SK-N-SH treated with all-trans-retinoic acid at 6 μM for 48 hours (cell line): ENCODE data around the gene CDH16.

Source experiments
- ATAC-seq: fragments of 200-7000 bp; cut with Tn5 transposase; 3 replicates; pipeline ENCODE4 v1.9.1; 2020; ENCODE audit warnings: mild to moderate bottlenecking, moderate library complexity
- CREB5 ChIP-seq: fragments of 250-450 bp; sonication (Bioruptor Pico); IDR thresholded peaks from 2 replicates; pipeline ENCODE4 v1.5.1; 2020; ENCODE audit warnings: low read depth, mild to moderate bottlenecking, moderate library complexity
- CSDC2 ChIP-seq: fragments of 250-450 bp; sonication (Bioruptor Pico); IDR thresholded peaks from 2 replicates; pipeline ENCODE4 v1.5.0; 2020; ENCODE audit warnings: mild to moderate bottlenecking, moderate library complexity
- ESRRG ChIP-seq: fragments of 250-450 bp; sonication (Bioruptor Pico); IDR thresholded peaks from 2 replicates; pipeline ENCODE4 v1.6.1; 2021; ENCODE audit warnings: mild to moderate bottlenecking
- GLIS3 ChIP-seq: fragments of 250-450 bp; sonication (Bioruptor Pico); IDR thresholded peaks from 2 replicates; pipeline ENCODE4 v1.5.0; 2020; ENCODE audit warnings: mild to moderate bottlenecking, moderate library complexity
- ISL1 ChIP-seq: fragments of 250-450 bp; sonication (Bioruptor Pico); IDR thresholded peaks from 2 replicates; pipeline ENCODE4 v2.1.2; 2022; ENCODE audit warnings: mild to moderate bottlenecking, moderate library complexity
- OSR1 ChIP-seq: fragments of 250-450 bp; sonication (Bioruptor Pico); IDR thresholded peaks from 2 replicates; pipeline ENCODE4 v1.8.0; 2022; ENCODE audit warnings: moderate library complexity, mild to moderate bottlenecking, inconsistent platforms
- PATZ1 ChIP-seq: fragments of 250-450 bp; sonication (Bioruptor Pico); IDR thresholded peaks from 2 replicates; pipeline ENCODE4 v1.8.0; 2020; ENCODE audit warnings: mild to moderate bottlenecking, moderate library complexity, borderline replicate concordance
- PPARA ChIP-seq: fragments of 250-450 bp; sonication (Bioruptor Pico); IDR thresholded peaks from 2 replicates; pipeline ENCODE4 v1.5.0; 2020; ENCODE audit warnings: mild to moderate bottlenecking, borderline replicate concordance
- RARB ChIP-seq: fragments of 250-450 bp; sonication (Bioruptor Pico); IDR thresholded peaks from 2 replicates; pipeline ENCODE4 v1.8.0; 2021; ENCODE audit warnings: mild to moderate bottlenecking, moderate library complexity
- SNAI2 ChIP-seq: fragments of 250-450 bp; sonication (Bioruptor Pico); IDR thresholded peaks from 2 replicates; pipeline ENCODE4 v1.5.0; 2020; ENCODE audit warnings: mild to moderate bottlenecking, moderate library complexity
- TCF4 ChIP-seq: fragments of 250-450 bp; sonication (Bioruptor Pico); IDR thresholded peaks from 2 replicates; pipeline ENCODE4 v1.8.0; 2021; ENCODE audit warnings: mild to moderate bottlenecking, moderate library complexity, borderline replicate concordance
- TOX ChIP-seq: fragments of 250-450 bp; sonication (Bioruptor Pico); IDR thresholded peaks from 2 replicates; pipeline ENCODE4 v1.8.0; 2021; ENCODE audit warnings: mild to moderate bottlenecking, moderate library complexity, borderline replicate concordance
- TSHZ2 ChIP-seq: fragments of 250-450 bp; sonication (Bioruptor Pico); IDR thresholded peaks from 2 replicates; pipeline ENCODE4 v1.5.0; 2020; ENCODE audit warnings: mild to moderate bottlenecking, moderate library complexity
- ZFP3 ChIP-seq: fragments of 250-450 bp; sonication (Bioruptor Pico); IDR thresholded peaks from 2 replicates; pipeline ENCODE4 v1.5.0; 2020; ENCODE audit warnings: mild to moderate bottlenecking, moderate library complexity
- ZFP30 ChIP-seq: fragments of 450-650 bp; formaldehyde crosslinking; IDR thresholded peaks from 2 replicates; pipeline ENCODE4 v1.5.0; 2022; ENCODE audit warnings: mild to moderate bottlenecking, moderate library complexity
- ZNF565 ChIP-seq: fragments of 450-650 bp; formaldehyde crosslinking; conservative IDR thresholded peaks from 2 replicates; pipeline ENCODE4 v1.5.0; 2020; ENCODE audit warnings: low read depth, mild to moderate bottlenecking, moderate library complexity
- ZNF70 ChIP-seq: fragments of 450-650 bp; formaldehyde crosslinking; IDR thresholded peaks from 2 replicates; pipeline ENCODE4 v1.5.0; 2020; ENCODE audit warnings: mild to moderate bottlenecking, moderate library complexity
- ZNF8 ChIP-seq: fragments of 450-650 bp; formaldehyde crosslinking; IDR thresholded peaks from 2 replicates; pipeline ENCODE4 v1.5.0; 2020; ENCODE audit warnings: mild to moderate bottlenecking, moderate library complexity

CDH16 gene

GRCh38 chr16:66859397-66860068 lies 59.2 kb downstream of the CDH16 start:
- ATAC-seq = peak; percentile 34

GRCh38 chr16:66858740-66859396 lies 59.8 kb downstream of the CDH16 start:
- peak; percentile 84 for ATAC-seq
- TF ChIP-seq OSR1 (CRISPR knock-in tag) (no peak), RARB (CRISPR knock-in tag) (no peak), CREB5 (CRISPR knock-in tag) (no peak), ZFP3 (CRISPR knock-in tag) (no peak), ESRRG (CRISPR knock-in tag) (no peak), ZNF8 (CRISPR knock-in tag) (no peak), TCF4 (CRISPR knock-in tag) (no peak), ISL1 (CRISPR knock-in tag) (no peak), PATZ1 (no peak), PPARA (CRISPR knock-in tag) (no peak), TSHZ2 (no peak), CSDC2 (no peak), TOX (CRISPR knock-in tag) (no peak), ZFP30 (CRISPR knock-in tag) (no peak), SNAI2 (CRISPR knock-in tag) (no peak), ZNF70 (no peak), ZNF565 (CRISPR knock-in tag) (no peak)
- TF ChIP-seq, all 23 proteins: peak for 0

More at GRCh38 chr16:66859397-66860068, 59.2 kb downstream of the CDH16 start:
- TF ChIP-seq SNAI2 (CRISPR knock-in tag) (no peak), ZNF70 (no peak), PATZ1 (no peak), GLIS3 (CRISPR knock-in tag) (no peak)
